Activated T-helper 17 cell treated with anti-CD3 and anti-CD28 coated beads, Interleukin-2, amount 50 U/mL, for 72 hours (primary cell): ENCODE results near the gene ST6GALNAC2. TPM values are rescaled to one million over a fixed set of nuclear protein-coding genes. Genes with fewer than 3 reads are reported as not detected.
"Not testable (repeated sequence)": the region's sequence is repeated elsewhere in the genome, so short reads cannot be mapped to it uniquely, and the experiment has no call there.

Experiments used
- ATAC-seq: fragments of 150-1000 bp; cut with Tn5 transposase; replicated peaks from 2 replicates; pipeline ENCODE4 v1.10.0; 2021; ENCODE audit warnings: mild to moderate bottlenecking, moderate library complexity
- H3K27ac Mint-ChIP-seq: one replicate; pipeline ENCODE4 v1.8.0; 2022; ENCODE audit warnings: mixed read lengths
- H3K27me3 Mint-ChIP-seq: one replicate; pipeline ENCODE4 v1.8.0; 2022; ENCODE audit warnings: mixed read lengths
- H3K36me3 Mint-ChIP-seq: one replicate; pipeline ENCODE4 v1.8.0; 2022; ENCODE audit warnings: low read depth, mild to moderate bottlenecking, mixed read lengths
- H3K4me1 Mint-ChIP-seq: one replicate; pipeline ENCODE4 v1.8.0; 2022; ENCODE audit warnings: mixed read lengths
- H3K4me3 Mint-ChIP-seq: one replicate; pipeline ENCODE4 v1.8.0; 2022; ENCODE audit warnings: mild to moderate bottlenecking, mixed read lengths
- H3K9me3 Mint-ChIP-seq: one replicate; pipeline ENCODE4 v1.8.0; 2022; ENCODE audit warnings: mixed read lengths
- total RNA-seq, 2 donors: library from RNA; stranded (reverse); gene quantifications; one replicate each; pipeline ENCODE4 v1.2.3, GENCODE V29; 2022

Gene ST6GALNAC2
- total RNA-seq, 2 donors from 2014 or later = 0.29 TPM; not detected in 1

- H3K9me3 Mint-ChIP-seq = no peaks in the 10 kb centered on the region
- H3K27ac Mint-ChIP-seq = no peak overlapping the region
- no peaks in the 10 kb centered on the region for H3K27me3 Mint-ChIP-seq
- no peaks in the 10 kb centered on the region for H3K36me3 Mint-ChIP-seq
- no peak for ATAC-seq
- peaks cover 10% of the 10 kb centered on the region for H3K4me1 Mint-ChIP-seq
- no peak overlapping the region for H3K4me3 Mint-ChIP-seq
Measured at GRCh38 chr17:76530095-76530723, 55.5 kb downstream of the ST6GALNAC2 start.

GRCh38 chr17:76529224-76530094, 56.2 kb downstream of the ST6GALNAC2 start:
- H3K4me3 Mint-ChIP-seq = no peak overlapping the region
- no peak overlapping the region for H3K27ac Mint-ChIP-seq
- ATAC-seq = no peak
- no peaks in the 10 kb centered on the region for H3K27me3 Mint-ChIP-seq
- no peaks in the 10 kb centered on the region for H3K36me3 Mint-ChIP-seq
- no peaks in the 10 kb centered on the region for H3K9me3 Mint-ChIP-seq
- H3K4me1 Mint-ChIP-seq = peaks cover 10% of the 10 kb centered on the region

GRCh38 chr17:76528528-76529223, 57.0 kb downstream of the ST6GALNAC2 start:
- no peaks in the 10 kb centered on the region for H3K27me3 Mint-ChIP-seq
- H3K4me1 Mint-ChIP-seq = peaks cover 10% of the 10 kb centered on the region
- H3K27ac Mint-ChIP-seq = no peak overlapping the region
- H3K4me3 Mint-ChIP-seq = peak overlapping the region; percentile 40
- no peak for ATAC-seq
- H3K36me3 Mint-ChIP-seq = no peaks in the 10 kb centered on the region
- H3K9me3 Mint-ChIP-seq = no peaks in the 10 kb centered on the region

GRCh38 chr17:76528156-76528527, 57.5 kb downstream of the ST6GALNAC2 start:
- peak; percentile 31 for ATAC-seq
- no peaks in the 10 kb centered on the region for H3K9me3 Mint-ChIP-seq
- H3K4me3 Mint-ChIP-seq = peak overlapping the region; percentile 40
- H3K27me3 Mint-ChIP-seq = no peaks in the 10 kb centered on the region
- H3K4me1 Mint-ChIP-seq = peaks cover 10% of the 10 kb centered on the region
- H3K27ac Mint-ChIP-seq = no peak overlapping the region
- no peaks in the 10 kb centered on the region for H3K36me3 Mint-ChIP-seq

- Mint-ChIP-seq H3K27me3 (no peaks in the 10 kb centered on the region), H3K27ac (no peak overlapping the region), H3K4me3 (peak overlapping the region; percentile 40), H3K36me3 (no peaks in the 10 kb centered on the region), H3K9me3 (no peaks in the 10 kb centered on the region), H3K4me1 (peaks cover 10% of the 10 kb centered on the region)
- ATAC-seq = peak; percentile 44
Measured at GRCh38 chr17:76527430-76528111, 58.1 kb downstream of the ST6GALNAC2 start.

GRCh38 chr17:76527016-76527415, 58.6 kb downstream of the ST6GALNAC2 start:
- H3K4me3 Mint-ChIP-seq = peak overlapping the region; percentile 36
- not testable (repeated sequence) for H3K27ac Mint-ChIP-seq, H3K36me3 Mint-ChIP-seq, H3K27me3 Mint-ChIP-seq, H3K9me3 Mint-ChIP-seq, ATAC-seq
- peaks cover 10% of the 10 kb centered on the region for H3K4me1 Mint-ChIP-seq

- not testable (repeated sequence) for H3K9me3 Mint-ChIP-seq, ATAC-seq, H3K27ac Mint-ChIP-seq, H3K4me3 Mint-ChIP-seq, H3K36me3 Mint-ChIP-seq, H3K27me3 Mint-ChIP-seq
- H3K4me1 Mint-ChIP-seq = peaks cover 10% of the 10 kb centered on the region
Measured at GRCh38 chr17:76525513-76525833, 60.2 kb downstream of the ST6GALNAC2 start.

GRCh38 chr17:76524598-76525512, 60.8 kb downstream of the ST6GALNAC2 start:
- Mint-ChIP-seq H3K9me3 (no peaks in the 10 kb centered on the region), H3K27ac (no peak overlapping the region), H3K27me3 (no peaks in the 10 kb centered on the region), H3K36me3 (no peaks in the 10 kb centered on the region), H3K4me3 (no peak overlapping the region), H3K4me1 (peaks cover 10% of the 10 kb centered on the region)
- ATAC-seq = no peak

- Mint-ChIP-seq H3K36me3 (no peaks in the 10 kb centered on the region), H3K9me3 (no peaks in the 10 kb centered on the region), H3K27me3 (no peaks in the 10 kb centered on the region), H3K4me1 (peaks cover 15% of the 10 kb centered on the region), H3K27ac (peak overlapping the region; percentile 25), H3K4me3 (peak overlapping the region; percentile 51)
- peak; percentile 90 for ATAC-seq
Measured at GRCh38 chr17:76523084-76524037, 62.3 kb downstream of the ST6GALNAC2 start.

GRCh38 chr17:76521683-76522082, 64.0 kb downstream of the ST6GALNAC2 start:
- H3K27ac Mint-ChIP-seq, H3K27me3 Mint-ChIP-seq, H3K9me3 Mint-ChIP-seq, H3K36me3 Mint-ChIP-seq, ATAC-seq, H3K4me1 Mint-ChIP-seq, H3K4me3 Mint-ChIP-seq: not testable (repeated sequence)

GRCh38 chr17:76521262-76521661, 64.4 kb downstream of the ST6GALNAC2 start:
- no peaks in the 10 kb centered on the region for H3K27me3 Mint-ChIP-seq
- no peak overlapping the region for H3K4me3 Mint-ChIP-seq
- no peaks in the 10 kb centered on the region for H3K36me3 Mint-ChIP-seq
- H3K27ac Mint-ChIP-seq = no peak overlapping the region
- no peaks in the 10 kb centered on the region for H3K9me3 Mint-ChIP-seq
- no peak for ATAC-seq
- H3K4me1 Mint-ChIP-seq = peaks cover 4% of the 10 kb centered on the region

- Mint-ChIP-seq H3K36me3 (no peaks in the 10 kb centered on the region), H3K4me3 (no peak overlapping the region), H3K9me3 (no peaks in the 10 kb centered on the region), H3K27ac (peak overlapping the region; percentile 81), H3K27me3 (no peaks in the 10 kb centered on the region), H3K4me1 (peaks cover 6% of the 10 kb centered on the region)
- ATAC-seq = no peak
Measured at GRCh38 chr17:76519048-76519966, 66.4 kb downstream of the ST6GALNAC2 start.
